Posterior cingulate gyrus (tissue), 11 donors: Measurements from ENCODE around the gene PDE9A.

Source experiments
- DNase-seq, 10 donors: peaks; one replicate each; pipeline versions ENCODE4 v3.0.0 to v3.0.0-alpha.2; 2020 to 2021; ENCODE audit warnings: mixed read lengths in 3 of 10
- intact Hi-C: fragments of 100-400 bp; cut with DNase I; formaldehyde crosslinking; loops from one replicate; pipeline ENCODE4 v1.15.1; 2023

PDE9A gene

DNA sequence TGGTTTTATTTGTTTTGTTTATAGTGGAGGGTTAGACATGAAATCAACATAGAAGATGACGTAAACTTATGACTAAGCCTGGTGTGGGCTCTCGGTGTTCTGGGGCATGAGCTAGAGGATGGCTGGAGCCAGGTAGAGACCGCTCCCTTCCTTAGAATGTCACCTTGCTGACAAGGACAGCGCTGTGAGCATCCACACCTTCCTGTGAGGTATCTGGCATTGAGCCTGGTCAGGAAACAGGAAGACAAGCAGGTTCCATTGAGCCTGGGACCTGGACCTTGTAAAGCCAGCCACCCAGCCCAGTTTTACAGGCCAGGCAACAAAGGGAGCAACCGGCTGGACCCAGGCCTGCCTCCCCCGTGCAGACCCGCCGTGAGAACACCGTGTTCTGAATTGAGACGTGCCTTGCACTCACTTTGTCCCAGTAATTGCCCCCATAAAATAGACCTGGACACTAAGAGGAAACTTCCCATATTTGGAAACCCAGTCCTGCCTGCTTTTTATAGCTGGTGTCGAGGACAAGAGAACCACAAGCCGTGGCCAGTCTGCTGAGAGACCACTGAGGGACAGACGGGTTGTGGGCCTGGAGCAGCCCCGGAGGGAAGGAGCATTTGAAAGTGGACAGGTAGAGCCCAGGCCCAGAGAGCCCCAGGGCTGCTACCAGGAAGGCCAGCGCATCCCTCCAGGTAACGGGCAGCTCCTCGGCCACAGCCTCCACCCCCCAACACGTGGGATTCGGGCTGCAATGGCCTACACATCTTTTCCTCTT lies 78.0 kb downstream of the PDE9A start:
- intact Hi-C loops = no loop called here
- DNase-seq = peak in 1 of 10 donors; percentile 37

DNA sequence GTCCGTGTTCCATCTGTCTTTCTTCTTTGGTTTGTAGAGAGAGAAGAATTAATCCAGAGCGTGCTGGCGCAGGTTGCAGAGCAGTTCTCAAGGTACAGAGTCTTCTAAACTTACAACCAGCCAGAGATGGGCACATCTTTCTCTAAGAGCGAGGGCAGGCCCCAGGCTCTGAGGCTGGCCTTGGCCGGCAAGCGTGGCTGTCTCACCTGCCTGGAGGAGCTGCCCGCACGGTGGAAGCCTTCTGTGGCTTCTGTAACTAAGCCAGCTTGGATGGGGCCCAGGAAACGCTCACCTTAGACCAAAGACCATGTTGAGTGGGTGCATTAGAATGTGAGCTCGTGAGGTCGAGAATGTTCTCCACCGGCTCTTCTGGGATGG lies 78.6 kb downstream of the PDE9A start:
- intact Hi-C loops = no loop called here
- peak in 1 of 10 donors; percentile 67 for DNase-seq

DNA sequence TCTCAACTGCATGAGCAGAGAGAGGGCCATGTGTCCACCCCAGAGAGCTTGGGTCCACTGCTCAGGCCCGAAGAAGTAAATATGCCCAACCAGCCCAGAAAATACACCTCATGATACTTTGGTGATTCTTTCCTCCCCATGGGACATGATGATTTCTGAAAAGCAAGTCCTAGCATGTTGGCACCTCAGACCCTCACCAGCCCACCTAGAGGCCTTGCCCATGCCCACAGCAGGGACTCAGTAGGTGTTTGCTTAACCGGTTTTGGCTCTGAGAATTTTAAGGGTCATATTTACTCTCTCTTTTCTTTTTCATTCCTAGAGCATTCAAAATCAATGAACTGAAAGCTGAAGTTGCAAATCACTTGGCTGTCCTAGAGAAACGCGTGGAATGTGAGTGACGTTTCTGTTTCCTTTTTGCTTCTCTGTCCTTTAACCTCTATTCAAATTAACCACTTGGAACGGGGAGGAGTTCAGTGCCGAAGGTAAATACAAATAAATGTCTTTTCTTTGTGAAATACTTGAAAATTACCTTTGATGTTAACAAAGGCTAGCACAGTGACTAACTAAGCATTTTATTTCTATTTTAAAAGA lies 79.7 kb downstream of the PDE9A start:
- DNase-seq = peak in 1 of 10 donors; percentile 66
- intact Hi-C loops = no loop called here

DNA sequence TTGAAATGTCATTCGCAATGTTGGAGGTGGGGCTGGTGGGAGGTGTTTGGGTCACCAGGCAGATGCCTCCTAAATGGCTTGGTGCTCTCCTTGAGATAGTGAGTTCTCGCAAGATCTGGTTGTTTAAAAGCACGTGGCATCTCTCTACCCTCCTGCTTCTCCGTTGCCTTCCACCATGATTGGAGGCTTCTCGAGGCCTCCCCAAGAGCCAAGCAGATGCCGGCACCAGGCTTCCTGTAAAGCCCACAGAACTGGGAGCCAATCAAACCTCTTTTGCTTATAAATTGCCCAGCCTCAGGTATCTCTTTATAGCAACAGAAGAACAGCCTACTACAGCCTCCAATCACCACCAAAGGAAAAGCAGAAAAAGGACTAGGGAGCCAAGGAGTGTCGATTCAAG lies 80.5 kb downstream of the PDE9A start:
- intact Hi-C loops = no loop called here
- peak in 1 of 10 donors; percentile 37 for DNase-seq

DNA sequence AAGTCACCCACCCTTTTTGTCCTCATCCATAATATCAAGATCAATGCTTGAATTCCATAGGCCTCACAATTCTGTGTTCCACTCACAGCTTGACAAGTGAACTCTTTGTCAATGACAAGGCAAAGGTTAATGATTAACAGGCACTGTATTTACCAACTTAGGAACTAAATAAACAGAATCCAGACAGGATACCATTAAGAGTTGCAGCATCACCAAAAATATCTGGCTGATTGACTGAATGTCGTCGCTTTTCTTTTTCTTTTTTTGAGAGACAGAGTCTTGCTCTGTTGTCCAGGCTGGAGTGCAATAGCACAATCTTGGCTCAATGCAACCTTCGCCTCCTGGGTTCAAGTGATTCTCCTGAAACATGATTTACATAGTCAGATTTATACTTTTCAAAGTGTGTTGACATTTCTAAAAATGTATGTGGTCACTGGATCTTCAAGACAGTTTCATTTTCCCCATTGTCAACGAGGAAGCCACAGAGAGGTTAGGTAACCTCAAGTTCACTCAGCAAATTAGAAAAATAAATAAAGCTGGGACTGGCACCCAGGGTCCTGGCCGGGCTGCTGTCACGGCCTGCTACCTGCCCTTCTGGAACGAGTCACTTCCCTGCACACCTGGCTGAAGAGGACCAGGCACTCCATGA lies 81.0 kb downstream of the PDE9A start:
- intact Hi-C loops = no loop called here
- DNase-seq = peak in 1 of 10 donors; percentile 14

DNA sequence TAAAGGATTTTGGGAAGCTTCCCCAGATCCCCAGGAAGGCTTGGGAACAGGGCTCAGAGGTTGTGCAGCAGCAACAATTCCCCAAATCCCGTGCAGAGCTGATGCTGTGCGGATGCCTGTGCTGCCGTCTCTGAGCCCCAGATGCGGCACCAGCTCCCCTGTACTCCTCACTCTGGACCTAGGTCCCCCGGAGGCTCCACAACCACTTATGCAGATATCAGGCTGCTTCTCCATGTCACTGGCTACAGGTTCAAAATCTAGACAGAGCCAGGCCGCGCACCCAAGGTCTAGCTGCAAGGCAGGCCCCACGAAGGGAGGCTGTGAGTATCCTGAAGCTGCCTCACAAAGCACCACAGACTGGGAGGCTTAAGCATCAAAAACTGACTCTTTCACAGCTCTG lies 81.6 kb downstream of the PDE9A start:
- intact Hi-C loops = no loop called here
- peak in 2 of 10 donors; percentile 20 to 46 for DNase-seq

DNA sequence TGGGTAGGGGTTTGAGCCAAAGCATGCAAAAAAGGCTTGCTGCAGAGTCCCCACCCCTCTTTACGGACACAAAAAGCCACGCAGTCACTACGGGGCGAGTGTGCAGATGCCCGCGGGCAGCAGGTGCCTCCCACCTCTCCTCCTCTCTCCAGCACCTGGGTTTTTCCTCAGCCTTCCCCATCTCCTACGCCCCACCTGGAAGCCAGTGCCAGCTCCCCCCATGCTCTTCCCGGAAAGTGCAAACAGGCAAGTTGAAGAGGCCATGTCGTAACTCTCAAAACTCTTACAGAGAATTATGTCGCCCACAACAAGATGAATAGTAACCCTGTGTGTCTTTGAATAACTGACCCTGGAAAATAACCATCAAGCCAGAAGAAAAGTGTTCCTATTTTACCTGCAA lies 82.5 kb downstream of the PDE9A start:
- DNase-seq = peak in 3 of 10 donors; percentile 10 to 59 (median 41)
- intact Hi-C loops = no loop called here

DNA sequence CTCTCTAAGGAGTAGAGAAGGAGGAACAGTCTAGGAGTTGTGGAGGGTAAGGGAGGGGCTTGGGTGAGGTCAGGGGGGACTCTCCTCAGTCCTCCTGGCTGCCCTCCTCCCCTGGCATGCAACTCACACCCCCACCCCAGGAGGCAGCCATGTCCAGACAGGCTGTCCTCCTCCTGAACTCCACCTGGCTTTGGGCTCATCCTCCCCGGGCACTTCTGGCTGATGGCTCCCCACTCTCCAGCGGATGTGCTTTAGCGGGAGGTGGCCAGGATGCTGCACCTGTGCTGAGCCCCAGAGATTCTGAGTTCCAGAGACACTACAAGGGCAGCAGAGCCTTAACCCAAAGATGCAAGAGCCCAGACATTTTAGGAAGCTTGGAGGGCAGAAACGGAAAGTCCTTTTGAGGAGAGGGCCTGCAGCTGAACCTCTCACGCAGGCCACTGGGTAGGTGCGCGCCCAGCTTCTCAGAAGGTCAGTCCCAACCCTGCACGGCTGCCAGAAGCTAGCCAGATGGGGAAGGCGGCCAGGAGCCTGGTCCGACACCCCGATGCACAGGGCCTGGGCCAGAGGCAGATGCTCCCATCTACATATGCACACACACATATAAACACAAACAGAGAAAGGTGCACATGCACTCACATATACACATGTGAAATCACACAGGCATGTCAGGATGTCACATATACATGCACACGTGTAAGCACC lies 83.4 kb downstream of the PDE9A start:
- intact Hi-C loops = no loop called here
- peak in 2 of 10 donors; percentile 49 to 74 for DNase-seq

DNA sequence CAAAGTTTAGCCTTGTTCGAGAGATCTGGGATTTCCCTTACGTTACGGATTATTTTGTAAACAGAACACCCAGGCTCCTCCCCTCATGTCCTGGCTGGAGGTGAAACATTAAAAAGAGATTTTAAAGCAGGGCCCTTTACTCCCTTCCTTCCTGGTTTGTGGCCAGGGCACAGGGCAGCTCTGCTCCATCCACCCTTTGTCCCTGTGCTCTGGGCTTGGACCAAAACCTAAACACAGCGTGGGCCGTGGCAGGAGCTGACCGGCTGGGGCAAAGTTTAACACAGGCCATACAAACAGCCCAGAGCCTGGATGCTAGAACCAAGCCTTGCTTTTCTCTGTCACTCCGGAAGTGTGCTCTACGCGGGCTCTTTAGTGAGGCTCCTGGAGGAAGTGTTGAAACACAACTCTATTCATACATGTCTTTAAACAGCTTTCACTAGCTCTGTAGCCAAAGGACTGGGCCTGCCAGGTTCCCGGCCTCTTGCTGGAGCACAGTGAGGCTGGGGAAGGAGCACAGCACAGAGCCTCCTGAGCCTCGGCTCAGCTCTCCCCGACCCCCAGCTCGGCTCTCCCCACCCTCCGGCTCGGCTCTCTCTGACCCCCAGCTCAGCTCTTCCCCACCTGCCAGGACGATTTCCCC lies 84.7 kb downstream of the PDE9A start:
- DNase-seq = peak in 4 of 10 donors; percentile 28 to 89 (median 82)
- intact Hi-C loops = no loop called here

DNA sequence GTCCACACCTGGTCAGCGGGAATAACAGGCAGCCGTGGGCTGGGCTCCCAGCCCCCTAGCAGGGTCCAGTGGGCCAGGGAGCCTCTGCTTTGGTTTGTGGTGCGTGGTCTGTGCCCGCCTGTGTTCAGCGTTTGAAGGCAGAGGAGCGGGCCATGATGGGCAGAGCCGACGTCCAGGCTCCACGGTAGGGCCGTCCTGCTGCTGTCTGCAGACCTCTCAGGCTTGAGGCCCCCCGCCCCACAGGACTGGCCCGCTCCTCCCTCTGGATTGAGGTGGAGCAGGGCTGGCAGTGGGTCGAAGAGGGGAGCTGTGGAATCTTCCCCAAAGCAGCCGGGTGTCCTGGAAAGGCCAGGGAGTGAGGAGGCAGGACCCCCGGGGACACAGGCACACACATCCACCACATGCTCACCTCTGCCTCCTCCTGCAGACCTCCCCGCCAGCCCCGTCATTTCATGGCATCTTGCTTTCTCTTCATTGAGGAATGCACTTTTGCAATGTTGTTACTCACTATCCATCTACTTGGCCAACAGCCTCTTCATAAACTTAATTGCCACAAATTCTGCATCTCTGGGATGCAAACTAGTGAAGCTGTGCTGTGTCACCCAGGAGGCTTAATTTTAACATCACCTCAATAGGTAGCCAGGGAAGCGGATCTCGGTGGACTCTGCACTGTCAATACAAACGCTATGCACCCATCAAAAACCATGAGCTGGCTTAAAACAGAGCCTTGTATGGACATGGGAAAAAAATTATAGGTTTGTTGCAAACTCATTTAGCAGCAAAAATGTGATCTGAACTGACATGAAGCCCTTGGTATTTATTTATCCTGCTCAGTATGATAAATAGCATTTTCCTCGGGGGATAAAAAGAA lies 85.9 kb downstream of the PDE9A start:
- peak in 3 of 10 donors; percentile 48 to 69 (median 63) for DNase-seq
- intact Hi-C loops = no loop called here

DNA sequence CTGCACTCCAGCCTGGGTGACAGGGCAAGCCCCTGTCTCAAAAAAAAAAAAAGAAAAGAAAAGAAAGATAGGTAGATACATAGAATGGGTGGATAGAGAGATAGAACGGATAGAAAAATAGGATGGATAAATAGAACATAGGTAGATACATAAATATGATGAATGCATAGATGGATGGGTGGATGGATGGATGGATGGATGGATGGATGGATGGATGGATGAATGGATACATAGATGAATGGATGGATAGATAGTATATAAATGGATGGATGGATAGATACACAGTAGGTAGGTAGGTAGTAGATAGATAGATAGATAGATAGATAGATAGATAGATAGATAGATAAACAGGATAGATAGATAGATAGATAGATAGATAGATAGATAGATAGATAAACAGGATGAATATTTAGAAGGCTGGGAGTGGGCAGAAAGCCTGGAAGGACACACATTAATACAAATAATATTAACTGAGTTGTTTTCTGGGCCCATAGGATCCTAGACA lies 87.0 kb downstream of the PDE9A start:
- DNase-seq = no peak
- intact Hi-C loops = loop anchor here (10.0 kb wide), 1 partner anchor 146 kb away; no protein-coding TSS in a partner anchor

DNA sequence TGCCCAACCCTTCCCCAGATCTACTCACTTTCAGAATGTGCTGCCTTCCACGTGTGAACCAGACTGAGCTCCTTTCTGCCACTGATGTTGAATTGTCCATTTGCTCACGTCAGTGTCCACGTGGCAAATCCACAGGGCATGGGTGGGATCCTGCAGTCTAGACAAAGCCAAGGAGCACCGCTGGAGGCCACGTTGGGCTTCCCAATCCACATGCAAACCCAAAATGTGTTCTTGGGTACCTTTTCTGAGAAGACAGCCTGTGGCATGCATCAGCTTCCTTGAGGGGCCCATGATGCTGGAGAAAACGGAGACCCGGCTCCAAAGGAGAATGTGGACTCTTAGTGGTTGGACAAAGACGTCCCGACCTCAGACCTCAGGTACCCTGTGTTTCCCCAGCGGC lies 87.6 kb downstream of the PDE9A start:
- intact Hi-C loops = loop anchor here (10.0 kb wide), 1 partner anchor 146 kb away; no protein-coding TSS in a partner anchor
- peak in 2 of 10 donors; percentile 24 to 58 for DNase-seq

DNA sequence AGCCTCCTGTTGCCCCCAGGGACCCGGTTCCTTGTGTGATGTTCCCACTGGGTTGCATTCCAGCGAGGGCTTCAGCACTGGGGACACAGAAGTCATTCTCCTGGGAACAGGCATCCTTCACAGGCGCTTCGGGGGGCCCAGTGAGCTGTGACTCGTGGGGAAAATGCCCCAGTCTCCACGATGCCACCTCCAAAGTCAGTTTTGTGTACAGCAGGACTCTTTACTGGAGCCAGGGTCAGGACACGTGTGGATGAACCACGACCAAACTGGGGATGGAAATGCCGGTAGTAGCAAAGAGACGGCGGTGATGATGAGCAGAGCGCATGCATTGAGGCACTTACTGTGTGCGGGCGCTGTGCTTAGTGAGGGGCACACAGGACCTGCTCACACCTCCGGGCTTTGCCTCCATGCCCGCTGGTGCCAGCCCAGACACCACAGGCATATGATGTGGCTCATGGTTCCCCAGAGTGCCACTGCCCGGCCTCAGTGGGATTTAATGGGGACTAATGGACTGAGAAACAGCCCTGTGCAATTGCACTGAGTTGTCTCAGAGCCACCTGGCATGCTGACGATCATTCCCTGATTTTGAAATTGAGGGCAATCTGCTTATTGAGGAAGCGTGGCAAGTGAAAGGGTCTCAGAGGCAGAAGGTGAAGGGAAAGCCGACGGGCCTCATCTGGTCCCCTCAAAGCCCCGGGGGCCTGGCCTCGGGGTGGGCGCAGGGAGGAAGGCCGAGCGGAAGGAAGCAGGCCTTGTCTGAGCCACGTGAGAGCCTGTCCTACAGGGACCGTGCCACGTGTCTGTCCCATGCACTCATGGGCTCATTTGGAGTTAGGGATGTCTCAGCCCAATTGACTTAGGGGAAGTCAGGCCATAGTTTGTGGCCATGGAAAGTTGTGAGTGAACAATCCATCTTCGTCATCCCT lies 91.4 kb downstream of the PDE9A start:
- DNase-seq = peak in 2 of 10 donors; percentile 64 to 78
- intact Hi-C loops = loop anchor here (10.0 kb wide), 1 partner anchor 150 kb away; no protein-coding TSS in a partner anchor

DNA sequence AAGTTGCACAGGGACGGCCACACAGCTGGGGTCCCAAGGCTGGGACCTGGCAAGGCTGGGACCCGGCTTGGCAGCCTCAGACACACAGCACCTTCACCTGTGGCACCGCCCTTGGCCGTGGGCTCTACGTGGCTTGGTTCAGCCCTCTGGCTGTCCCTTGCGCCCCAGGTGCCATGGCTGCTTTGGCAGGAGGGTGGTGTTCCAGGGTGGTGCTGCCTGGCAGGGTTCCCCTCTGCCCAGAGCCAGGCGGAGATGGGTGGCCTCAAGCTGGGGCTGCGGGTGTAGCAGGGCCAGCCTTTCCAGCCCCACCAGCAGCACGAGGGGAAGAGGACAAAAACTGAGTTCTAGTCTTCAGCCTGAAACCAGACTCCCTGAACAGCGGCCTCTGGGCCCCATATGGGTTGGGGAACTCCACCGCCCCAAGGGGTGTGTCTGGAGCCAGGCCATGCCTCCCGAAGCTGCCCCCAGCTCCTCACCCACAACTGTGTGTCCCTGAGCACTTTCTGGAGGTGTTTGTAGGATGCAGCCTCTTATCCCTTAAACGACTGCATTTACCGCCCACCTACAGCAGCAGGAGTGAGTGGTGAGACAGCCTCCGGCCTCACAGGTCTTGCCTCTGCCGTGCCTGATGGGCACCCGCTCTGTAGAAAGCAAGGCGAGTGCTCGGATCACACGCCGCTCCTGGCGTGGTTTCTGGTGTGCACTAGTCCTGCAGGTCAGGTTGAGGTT lies 92.3 kb downstream of the PDE9A start:
- intact Hi-C loops = loop anchor here (10.0 kb wide), 1 partner anchor 151 kb away; no protein-coding TSS in a partner anchor
- peak in 2 of 10 donors; percentile 45 to 81 for DNase-seq

DNA sequence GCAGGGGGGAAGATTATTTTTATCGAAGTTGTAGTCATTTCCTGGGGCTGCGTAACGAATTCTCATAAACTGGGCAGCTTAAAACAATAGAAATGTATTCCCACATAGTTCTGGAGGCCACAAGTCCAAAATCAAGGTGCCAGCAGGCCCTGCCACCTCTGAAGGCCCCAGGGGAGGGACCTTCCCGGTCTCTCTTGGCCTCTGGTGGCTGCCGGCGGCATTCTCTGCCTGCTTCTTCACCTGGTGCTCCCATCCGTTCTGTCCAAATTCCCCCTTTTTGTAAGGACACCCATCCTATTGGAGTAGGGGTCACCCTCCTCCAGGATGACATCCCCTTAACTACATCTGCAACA lies 92.8 kb downstream of the PDE9A start:
- peak in 2 of 10 donors; percentile 49 to 53 for DNase-seq
- intact Hi-C loops = loop anchor here (10.0 kb wide), 1 partner anchor 151 kb away; no protein-coding TSS in a partner anchor

DNA sequence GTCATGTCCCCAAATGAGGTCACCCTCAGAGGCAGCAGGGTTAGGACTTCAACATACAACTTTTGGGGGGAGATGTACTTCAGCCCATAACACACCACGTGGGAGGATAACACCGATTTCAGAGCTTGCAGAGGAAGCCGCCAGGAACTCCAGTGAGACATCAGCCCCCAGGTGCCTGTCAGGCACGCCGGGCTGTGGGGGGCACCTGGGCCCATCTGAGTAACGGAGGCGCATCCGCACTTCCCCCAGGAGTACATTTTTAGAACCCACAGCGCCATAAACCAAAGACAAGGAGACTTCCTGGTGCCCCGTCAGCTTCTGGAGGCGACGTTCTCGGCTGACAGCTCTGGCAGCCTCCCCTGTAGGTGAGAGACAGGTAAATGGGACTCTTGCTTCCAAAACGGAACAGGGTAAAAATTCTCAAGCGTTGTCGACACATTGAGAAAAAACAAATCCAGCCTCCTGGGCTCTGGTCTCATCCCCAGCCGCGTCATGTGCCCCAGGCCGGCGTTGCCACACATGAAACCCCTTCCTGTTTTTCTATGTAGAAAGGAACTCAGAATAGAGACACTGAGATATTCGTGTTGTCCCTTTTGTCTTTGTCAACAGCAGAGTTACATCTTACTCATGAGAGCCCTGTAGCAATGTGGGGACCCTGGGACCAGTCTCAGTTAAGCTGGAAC lies 93.3 kb downstream of the PDE9A start:
- peak in 4 of 10 donors; percentile 21 to 76 (median 50) for DNase-seq
- intact Hi-C loops = loop anchor here (10.0 kb wide), 1 partner anchor 152 kb away; no protein-coding TSS in a partner anchor
